Stimulated activated CD8-positive, alpha-beta memory T cell treated with anti-CD3 and anti-CD28 coated beads, Interleukin-2, amount 100 ng/mL, for 1 hour (primary cell): Measurements from ENCODE around the gene AGR2.
"Not testable (repeated sequence)": the region's sequence is repeated elsewhere in the genome, so short reads cannot be mapped to it uniquely, and the experiment has no call there.

Experiments
- DNase-seq, 2 donors: peaks; one replicate each; pipeline ENCODE4 v3.0.0-alpha.2; 2020; ENCODE audit warnings: low read depth in 2 of 2

AGR2 gene

DNA sequence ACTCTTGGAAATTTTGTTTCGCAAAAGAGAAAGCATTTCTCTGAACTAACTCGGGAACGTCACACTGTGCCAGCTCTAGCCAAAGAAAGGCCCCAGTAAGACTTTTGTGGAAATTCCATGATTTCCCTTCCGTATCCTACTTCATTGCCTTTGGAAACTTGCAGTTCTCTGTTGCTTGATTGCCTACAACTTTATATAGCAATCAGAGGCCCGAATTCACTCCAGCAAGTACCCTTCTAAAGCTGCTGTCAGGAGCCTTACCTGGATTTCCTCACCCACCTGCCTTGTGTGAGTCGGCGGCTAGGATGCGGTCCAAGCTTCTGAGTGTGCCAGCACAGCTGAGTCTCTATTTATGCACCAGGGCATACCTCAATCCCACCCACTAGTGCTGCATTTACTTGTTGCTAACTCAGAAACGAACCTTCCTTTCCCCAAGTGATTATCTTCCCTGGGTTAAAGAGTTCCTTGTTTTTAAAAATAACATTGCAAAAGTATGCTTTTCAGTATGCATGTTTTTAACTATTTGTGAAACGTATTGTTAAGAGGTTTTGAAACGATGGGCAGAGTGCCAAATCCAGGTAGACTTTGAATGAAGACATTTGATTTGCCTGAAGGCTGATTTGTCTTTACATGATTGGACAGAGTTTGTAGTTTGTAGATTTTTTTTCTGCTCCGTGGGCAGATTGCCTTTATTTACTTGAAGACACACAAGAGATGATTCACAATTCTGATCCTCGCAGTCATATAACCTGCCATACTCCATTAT lies at the start of gene AGR2:
Gene AGR2 (minus strand): TSS at position 326 of the 766 bp plus-strand sequence. CDS start 3,203 bp downstream, outside the sequence.
- DNase-seq = no peak

DNA sequence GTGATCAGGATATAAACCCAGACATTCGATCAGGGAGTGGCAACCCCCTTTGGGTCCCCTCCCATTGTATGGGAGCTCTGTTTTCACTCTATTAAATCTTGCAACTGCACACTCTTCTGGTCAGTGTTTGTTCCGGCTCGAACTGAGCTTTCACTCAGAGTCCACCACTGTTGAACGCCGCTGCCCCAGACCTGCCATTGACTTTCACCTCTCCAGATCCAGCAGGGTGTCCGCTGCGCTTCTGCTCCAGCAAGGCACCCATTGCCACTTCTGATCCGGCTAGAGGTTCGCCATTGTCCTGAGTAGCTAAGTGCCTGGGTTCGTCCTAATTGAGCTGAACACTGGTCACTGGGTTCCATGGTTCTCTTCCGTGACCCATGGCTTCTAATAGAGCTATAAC lies 48.4 kb upstream of the AGR2 start:
- DNase-seq = not testable (repeated sequence)

DNA sequence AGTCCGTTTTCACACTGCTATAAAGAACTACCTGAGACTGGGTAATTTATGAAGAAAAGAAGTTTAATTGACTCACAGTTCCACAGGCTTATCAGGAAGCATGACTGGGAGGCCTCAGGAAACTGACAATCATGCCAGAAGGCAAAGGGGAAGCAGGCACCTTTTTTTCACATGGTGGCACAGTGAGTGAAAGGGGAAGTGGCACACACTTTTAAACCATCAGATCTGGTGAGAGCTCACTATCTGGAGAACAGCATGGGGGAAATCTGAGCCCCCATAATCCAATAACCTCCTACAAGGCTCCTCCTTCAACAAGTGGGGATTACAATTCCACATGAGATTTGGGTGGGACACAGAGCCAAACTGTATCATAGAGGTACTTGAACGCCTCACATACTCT lies 47.0 kb upstream of the AGR2 start:
- DNase-seq = no peak

DNA sequence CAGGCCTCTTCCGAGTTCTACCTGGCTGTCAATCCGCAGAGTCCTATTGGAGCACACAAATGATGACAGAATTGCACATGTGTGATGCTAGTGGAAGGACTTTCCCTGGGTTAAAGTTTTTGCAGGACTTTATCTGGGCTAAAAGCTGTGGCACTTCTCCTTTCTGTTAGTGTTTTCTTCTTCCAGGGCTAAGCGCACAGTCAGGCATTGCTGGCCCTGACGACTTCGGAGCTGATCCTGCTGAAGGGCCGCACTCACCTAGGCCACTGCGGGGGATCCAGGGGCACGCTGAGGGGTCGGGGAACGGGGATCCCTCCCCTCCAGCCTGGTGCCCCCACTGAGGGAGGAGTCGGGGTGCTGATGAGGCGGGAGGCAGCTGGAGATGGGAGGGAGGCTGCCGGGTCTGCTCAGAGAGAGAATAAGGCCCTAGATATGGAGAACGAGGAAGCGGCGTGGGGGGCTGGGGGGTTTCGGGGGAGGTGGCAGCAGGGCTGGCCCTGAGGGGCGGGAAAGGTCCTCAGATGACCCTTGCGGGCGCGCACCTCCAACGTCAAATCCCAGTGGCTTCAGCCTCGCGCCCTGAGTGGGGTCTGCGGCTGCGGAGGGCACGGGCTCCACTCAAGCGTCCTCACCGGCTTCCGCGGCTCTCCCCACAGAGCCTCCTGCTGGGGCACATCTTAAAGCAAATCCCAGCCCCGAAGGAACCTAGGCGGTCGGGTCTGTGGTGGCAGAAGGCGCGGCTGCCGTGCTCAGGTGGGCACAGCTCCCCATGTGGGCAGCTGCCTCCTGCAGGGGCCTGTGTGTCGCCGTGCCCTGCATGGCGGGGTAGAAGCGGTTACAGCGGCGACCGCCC lies 46.0 kb upstream of the AGR2 start:
- no peak for DNase-seq

DNA sequence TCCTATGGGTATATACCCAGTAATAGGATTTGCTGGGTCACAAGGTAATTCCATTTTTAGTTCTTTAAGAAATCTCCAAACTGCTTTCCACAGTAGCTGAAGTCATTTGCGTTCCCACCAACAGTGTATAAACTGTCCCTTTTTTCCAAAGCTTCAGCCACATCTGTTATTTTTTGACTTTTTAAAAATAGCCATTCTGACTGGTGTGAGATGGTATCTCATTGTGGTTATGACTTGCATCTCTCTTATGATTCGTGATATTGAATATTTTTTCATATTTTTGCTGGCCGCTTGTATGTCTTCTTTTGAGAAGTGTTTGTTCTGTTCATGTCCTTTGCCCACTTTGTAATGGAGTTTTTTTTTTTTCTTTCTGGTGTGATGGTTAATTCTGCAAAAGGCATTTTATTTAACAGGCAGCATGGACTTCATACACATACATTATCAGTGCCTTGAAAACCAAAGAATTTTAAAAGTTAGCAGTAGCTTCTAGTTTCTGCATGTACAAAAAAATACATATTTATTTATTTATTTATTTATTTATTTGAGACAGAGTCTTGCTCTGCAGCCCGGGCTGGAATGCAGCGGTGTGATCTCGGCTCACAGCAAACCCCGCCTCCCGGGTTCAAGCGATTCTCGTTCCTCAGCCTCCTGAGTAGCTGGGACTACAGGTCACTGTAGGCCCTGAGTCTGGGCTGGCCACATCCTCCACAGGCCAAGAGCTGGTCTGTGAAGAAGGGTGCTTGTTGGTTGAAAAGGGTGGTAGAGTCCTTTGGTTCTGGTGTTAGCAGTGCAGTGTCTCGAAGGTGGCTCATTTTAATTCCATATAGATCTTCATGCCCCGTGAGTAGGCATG lies 44.7 kb upstream of the AGR2 start:
- no peak for DNase-seq

DNA sequence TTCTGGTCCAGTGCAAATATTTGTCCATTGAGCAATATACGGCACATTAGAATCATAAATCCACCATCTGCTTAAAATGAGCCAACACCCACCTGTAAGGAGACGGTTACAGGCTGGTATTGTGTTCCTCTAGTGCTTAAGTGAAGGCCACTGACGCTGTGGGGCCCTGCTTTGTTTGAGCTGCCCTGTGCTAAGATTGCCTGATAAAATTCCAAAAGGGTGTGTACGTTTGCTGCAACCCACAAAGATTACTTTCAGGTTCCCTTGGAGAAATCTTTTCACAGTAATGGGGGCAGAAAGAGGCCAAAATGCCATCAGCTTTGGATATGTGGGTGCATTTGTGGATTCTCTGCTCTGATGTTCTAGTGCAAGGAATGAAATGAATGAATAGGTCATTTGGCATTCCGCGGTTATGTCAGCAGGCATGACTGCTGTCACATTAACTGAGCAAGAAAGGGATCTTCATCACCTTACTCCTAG lies 42.6 kb upstream of the AGR2 start:
- no peak for DNase-seq

DNA sequence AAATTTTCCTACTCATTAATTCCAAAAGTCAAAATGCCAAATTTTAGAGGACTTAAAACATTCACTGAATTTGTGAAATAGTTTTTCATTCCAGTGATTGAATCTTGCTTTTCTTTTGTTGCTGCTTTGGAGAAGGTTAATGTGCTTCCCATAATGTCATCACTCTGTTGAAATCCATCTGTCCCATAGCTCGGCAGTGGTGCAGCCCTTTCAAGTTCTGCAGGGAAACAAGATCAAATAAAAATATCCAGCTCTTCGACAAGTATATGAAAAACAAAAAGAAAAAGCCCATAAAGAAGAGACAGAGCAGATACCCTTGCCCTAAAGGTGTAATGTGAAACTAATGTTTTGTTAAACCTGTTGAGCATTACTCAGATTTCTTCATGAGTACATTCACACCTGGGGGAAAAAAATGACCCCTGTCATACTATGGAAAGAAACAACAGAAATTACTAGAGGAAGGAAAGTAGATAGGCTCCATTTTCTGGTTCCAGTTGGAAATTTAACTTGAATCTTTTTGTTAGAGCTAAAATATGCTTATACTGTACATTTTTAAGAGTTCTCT lies 41.9 kb upstream of the AGR2 start:
- DNase-seq = no peak

DNA sequence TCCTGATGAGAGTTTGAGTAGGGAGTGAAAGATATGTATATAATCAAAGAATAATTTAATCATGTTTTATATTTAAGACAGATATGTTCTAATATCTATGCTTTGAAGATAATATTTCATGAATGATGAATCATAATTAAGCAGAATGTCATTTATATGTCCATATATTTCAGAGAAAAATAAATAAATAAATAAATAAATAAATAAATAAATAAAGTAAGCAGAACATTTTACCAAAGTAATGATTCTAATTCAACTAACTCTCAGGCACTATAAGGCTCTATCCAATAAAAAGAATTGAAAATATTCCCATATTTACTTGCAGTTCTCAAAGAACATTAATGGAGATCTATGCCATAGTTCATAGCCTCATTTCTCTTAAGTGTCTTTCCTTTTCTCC lies 40.9 kb upstream of the AGR2 start:
- DNase-seq = no peak

DNA sequence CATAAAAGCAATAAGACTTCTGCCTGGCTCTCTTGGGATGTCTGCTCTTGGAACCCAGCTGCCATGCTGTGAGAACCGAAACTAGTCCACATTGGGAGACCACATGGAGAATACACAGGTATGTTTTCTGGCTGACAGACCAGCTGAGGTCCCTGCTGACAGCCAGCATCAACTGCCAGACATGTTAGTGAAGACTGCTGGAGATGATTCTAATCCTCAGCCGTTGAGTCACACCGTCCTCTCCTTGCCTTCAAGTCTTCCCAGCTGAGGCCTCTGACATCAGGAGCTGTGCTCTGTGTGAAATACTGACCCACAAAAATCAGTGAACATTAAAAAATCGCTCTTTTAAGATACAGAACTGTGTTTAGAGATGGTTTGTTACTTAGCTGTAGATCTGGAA lies 36.9 kb upstream of the AGR2 start:
- no peak for DNase-seq

DNA sequence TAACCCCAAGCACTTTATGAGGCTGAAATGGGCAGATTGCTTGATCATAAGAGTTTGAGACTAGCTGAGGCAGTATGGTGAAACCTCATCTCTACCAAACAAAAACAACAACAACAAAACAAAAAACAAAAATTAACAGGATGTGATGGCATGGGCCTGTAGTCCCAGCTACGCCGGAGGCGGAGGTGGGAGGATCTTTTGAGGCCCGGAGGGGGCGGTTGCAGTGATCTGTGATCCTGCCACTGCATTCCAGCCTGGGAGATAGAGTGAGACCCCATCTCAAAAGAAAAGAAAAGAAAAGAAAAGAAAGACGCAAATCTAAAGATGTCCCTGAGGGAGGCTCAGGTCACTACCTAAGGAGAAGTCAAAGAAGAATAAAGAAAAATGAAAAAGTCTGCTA lies 35.3 kb upstream of the AGR2 start:
- no peak for DNase-seq

DNA sequence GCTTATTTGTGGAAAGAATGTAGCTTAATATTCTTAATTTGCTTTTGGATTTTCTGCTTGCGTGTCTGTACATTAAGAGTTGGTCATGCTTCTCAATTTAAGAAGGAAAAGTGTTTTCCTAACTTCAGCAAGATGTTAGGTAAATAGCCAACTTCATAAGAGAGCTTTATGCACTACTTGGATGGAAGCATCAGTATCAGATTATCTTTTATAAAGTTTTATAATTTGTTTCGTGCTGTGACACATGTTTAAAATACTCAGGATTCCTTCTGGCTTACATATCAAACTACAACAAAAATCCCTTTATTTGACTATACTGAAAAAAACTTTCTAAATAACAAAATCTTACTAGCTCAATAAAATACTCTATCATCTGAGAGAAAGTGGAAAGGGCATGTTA lies 34.8 kb upstream of the AGR2 start:
- DNase-seq = no peak

DNA sequence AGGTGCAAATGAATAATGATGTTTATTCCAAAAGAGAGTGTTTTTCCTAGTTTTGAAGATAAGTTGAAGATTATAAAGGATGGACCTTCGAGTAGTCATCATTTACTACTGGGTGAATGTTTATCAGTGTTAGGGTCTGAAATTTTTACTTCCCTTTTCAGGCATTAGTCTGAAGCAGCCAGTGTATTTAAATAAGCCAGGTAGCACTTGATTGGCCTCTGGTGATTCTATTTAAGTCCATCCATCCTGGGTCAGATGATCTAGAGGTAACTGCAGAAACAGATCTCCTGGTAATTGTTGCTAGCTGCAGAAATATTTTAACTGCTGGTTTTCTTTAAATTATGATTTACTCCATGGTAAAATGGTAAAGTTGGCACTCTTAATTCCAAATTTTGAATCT lies 34.1 kb upstream of the AGR2 start:
- no peak for DNase-seq

DNA sequence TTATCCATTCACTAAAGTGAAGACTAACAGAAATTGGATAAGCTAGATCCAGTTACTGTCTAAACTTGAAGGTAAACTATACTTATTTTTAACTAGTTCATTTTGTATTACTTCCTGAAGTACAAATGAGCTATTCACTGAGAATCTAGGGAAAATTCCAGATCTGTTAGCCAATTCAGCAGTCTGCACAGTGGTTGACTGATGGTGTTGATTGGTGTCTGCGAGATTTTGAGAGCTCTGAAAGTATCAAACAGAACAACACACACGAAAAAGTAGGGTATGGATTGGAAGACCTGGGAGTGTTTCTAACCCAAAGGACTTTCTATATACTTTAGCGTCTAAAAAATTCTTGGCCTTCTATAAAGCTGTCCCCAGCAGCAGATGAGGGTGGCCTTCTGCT lies 33.6 kb upstream of the AGR2 start:
- no peak for DNase-seq

DNA sequence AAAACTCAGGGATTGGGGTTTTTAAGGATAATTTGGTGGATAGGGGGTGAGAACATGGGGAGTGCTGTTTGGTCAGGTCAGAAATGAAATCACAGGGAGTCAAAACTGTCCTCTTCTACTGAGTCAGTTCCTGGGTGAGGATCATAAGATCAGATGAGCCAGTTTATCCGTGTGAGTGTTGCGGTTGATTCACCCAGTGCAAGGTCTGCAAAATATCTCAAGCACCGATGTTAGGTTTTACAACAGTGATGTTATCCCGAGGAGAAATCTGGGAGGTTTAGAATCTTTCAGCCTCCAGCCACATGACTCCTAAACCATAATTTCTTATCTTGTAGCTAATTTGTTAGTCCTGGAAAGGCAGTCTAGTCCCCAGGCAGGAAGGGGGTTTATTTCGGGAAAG lies 31.7 kb upstream of the AGR2 start:
- no peak for DNase-seq

DNA sequence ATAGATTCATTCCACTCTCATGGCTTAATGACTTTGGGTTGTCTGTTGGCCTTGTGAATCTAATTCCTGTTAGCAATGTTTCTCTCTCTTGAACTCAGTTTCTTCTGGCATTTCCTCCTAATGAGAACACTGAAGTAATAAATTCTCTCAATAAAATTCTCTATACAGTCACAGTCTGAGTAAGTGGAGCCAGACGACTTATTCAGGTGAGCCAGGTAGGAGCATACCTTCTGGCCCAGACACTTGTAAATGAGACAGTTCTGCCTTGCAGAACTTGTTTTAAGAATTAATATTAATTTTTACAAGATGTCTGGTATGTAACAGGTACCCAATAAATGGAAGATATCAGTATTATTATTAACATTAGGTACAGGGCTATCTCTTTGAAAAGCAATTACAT lies 28.6 kb upstream of the AGR2 start:
- no peak for DNase-seq

DNA sequence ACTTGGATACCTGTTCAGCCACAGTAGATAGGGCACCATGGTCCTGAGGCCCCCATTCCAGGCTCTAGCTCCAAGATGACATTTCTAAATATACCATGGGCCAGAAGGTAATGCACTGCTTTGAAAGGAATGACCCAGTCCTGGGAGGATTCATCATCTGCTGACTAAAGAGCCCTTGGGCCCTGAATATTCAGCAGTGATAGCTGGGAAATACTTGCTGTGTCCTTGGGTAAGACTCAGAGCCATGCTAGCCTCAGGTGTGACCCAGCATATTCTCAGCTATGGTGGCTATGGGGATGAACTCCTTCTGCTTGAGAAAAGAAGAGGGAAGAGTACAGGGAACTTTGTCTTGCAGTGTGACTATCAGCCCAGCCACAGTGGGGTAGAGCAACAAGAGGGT lies 21.3 kb upstream of the AGR2 start:
- DNase-seq = no peak

DNA sequence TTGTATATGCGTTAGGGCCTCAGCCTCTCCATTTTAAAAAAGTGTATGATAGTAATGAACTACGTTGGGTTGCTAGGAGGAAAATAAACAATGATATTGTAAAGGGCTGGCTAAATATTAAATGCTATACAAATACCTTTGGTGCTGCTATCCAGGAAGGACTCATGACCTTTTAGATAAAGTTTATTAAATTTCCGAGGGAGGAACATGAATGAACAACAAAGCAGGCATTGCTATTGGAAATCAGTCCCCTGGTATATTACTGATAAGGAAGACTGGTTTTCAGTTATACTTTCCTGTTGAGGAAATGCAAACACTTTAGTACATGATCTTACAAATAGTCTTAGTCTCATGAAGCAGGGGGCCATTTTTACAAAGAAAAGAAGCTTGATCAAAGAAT lies 17.2 kb upstream of the AGR2 start:
- DNase-seq = no peak

DNA sequence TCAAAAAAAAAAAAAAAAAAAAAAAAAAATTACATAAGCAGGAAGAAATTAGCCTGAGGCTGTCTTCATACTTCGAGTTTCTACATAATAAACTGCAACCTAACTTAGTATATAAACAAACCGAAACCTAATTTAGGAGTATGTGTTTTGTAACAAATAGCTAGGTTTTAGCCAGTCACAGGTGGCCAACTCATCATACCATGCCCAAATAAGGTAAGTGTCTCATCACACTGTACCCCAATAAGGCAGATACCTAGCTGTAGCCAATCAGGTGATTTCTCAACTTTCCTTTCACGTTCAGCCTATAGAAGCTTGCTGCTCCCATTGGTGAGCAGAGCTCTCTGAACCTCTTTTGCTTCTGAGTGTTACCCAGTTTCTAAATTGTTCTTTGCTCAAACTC lies 13.9 kb upstream of the AGR2 start:
- DNase-seq = no peak

DNA sequence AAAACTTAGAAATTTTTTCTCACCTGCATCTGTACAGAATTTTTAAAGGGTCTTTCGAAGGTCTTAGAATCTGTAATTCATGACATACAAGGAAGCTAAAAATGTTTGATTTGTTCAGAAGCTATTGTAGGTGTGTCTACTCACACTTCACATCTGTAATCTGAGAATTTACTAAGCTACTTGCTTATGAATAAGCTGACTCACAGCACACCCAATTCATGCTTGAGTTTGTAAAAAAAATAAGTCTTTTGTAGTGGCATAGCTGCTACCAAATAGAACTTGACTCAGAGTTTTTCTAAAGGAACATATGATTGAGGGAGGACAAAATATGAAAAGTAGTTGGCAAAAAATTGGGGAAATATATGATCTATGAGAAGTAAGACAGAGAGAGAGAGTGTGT lies 12.7 kb upstream of the AGR2 start:
- no peak for DNase-seq

DNA sequence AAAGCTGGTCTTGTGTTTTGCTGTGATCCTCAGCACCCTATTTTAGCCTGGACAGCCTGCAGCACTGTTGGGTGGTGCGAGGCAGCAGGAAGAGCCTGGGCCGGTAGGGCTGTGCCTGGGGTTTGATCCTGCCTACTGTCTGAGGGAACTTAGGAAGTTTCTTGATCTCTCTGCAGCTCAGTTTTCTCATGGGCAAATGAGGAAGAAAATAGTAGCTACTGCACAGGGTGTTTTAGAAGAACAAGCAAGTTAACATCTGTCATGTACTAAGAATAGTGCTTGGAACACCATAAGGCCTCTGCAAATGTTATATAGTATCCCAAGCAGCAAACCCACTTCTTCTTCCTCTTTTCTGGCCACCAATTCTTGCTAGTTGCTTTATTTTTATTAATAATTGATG lies 12.0 kb upstream of the AGR2 start:
- no peak for DNase-seq

DNA sequence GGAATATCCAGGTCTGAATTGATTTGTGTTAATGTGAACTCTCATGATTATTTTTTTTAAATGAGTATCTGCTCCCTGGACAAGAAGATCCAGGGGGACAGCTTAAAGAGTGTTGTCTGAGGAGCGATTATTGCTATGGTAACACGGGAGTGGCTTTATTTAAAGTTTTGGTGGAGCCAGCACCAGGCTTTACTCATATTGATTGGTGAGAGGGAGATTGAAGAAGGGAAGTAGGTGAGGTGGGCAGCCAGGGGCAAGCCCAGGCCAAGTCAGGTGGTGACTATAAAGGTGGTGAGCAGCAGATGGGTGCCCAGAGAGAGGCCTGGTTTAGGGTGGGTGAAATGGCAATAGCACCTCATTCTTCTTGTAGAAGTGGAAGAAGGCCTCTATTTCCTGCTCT lies 10.2 kb upstream of the AGR2 start:
- DNase-seq = no peak

DNA sequence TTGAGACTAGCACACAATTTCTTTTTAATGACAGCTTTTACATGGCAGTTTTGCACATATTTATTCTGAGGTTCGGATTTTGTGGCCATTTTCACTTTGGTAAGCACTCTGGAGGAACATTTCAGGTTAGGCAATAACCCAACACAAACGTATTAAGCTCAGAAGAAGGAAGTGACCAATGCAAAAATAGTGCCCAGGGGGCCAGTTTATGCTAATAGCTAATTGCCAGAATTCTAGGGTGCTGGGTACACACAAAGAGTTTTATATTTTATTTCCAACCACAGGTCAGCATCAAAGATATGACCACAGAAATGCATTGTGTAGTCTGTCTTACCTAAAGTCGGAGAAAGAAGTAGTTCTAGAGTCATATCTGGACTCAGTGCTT lies 8.4 kb upstream of the AGR2 start:
- DNase-seq = no peak
